KG1 (cell line): Measurements from ENCODE around the gene MARF1.
"Not testable (repeated sequence)": the region's sequence is repeated elsewhere in the genome, so short reads cannot be mapped to it uniquely, and the experiment has no call there.

Experiments used
- DNase-seq: peaks from one replicate; lab custom pipeline; 2025; lab: John Stamatoyannopoulos, UW

MARF1 gene

GRCh38 chr16:15573274-15573895 lies 69.6 kb downstream of the MARF1 start:
- DNase-seq = no peak

DNA sequence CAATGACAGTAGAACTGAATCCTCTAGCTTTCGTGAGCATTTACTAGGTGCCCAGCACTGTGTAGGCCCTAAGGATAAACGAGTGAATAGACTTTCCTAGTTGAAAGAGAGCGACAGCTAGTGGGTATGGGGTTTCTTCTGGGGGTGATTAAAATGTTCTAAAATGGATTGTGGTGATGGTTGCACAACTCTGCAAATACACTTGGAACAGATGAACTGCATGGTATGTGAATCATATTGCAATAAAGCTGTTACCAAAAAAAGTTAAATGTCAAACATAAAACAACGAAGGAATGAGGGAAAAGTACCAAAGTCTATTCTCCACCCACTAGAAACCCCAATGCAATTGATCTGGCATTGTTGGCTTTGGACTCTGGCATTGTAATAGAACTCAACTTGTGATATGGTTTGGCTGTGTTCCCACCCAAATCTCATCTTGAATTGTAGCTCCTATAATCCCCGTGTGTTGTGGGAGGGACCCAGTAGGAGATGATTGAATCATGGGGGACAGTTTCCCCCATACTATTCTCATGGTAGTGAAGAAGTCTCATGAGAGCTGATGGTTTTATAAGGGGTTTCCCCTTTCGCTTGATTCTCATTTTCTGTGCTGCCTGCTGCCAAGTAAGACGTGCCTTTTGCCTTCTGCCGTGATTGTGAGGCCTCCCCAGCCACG lies 70.5 kb downstream of the MARF1 start:
- no peak for DNase-seq

- DNase-seq = no peak
Observed at GRCh38 chr16:15571557-15571956, 71.4 kb downstream of the MARF1 start.

DNA sequence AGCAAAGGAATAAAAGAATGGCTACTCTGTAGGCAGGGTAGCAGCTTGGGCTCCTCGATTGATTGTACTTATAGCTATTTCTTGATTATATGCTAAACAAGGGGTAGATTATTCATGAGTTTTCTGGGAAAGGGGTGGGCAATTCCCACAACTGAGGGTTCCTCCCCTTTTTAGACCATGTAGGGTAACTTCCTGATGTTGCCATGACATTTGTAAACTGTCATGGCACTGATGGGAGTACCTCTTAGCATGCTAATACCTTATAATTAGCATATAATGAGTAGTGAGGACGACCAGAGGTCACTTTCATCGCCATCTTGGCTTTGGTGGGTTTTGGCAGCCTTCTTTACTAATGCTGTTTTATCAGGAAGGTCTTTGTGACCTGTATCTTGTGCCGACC lies 72.3 kb downstream of the MARF1 start:
- DNase-seq = not testable (repeated sequence)

GRCh38 chr16:15567823-15568222 lies 75.1 kb downstream of the MARF1 start:
- no peak for DNase-seq

GRCh38 chr16:15566095-15566494 lies 76.9 kb downstream of the MARF1 start:
- no peak for DNase-seq

- DNase-seq = no peak
Observed at GRCh38 chr16:15564604-15565339, 78.2 kb downstream of the MARF1 start.

GRCh38 chr16:15559176-15559575 lies 83.8 kb downstream of the MARF1 start:
- DNase-seq = no peak

DNA sequence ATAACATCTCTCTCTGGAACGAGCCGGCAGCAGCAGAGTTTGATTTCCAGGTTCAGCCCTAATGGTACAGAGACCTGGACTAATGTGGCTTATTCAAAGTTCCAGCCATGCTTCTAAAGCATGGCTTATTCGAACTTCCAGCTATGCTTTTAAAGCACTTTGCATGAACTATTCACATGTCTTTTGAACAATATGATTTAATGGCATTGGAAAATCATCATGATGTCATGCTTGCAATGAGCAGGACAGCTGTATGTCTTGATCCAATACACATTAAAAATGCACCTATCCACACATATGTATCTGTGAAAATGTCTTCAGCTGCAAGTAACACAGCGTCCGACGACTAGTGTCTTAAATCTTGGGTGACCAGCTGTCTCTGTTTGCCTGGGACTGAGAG lies 85.7 kb downstream of the MARF1 start:
- no peak for DNase-seq

- no peak for DNase-seq
Observed at GRCh38 chr16:15556130-15556529, 86.8 kb downstream of the MARF1 start.

DNA sequence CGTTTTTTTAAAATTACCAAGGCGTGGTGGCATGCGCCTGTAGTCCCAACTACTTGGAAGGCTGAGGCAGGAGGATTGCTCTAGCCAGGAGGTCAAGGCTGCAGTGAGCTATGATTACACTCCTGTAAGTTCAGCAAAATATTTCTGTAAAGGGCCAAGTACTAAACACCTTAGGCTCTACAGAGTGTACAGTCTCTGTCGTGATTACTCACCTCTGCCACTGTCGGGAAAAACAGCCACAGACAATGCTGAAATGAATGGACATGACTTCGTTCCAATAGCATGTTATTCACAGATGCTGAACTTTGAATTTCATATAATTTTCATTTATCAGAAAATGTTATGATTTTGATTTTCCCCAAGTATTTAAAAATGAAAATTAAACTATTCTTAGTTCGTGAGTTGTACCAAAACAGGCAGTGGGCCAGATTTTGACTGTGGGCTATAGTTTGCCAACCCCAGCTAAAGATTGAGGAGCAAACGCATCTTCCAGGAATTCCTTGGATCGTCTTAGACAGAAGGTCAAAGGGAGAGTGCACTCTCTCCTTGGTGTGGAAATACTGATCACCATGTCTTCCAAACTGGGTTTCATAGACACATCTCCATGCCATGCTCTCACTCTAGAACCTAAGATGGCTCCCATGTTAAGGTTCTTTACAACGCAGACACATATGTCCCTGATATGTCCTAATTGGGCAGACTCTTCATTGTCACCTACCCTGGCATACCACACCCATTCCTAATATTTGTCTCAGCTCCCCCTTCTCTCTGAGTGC lies 89.5 kb downstream of the MARF1 start:
- no peak for DNase-seq

DNA sequence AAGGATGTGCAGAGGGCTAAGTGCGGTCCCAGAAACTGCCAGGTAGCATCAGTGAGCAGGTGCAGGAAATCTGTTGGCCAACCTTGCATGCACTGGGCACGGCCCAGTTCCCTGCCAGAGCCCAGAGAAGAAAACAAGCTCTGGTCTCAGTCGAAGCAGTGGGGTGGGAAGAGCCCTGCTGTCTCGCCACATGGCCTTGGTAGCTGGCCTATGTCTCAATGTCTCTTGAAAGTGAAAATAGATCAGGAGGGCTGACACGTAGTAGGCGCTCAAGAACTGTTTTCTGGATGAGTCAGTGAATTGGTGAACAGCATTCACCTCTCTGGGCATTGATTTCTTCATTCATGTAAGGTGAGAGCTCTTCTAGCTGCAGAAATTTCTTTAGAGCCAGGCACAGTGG lies 90.4 kb downstream of the MARF1 start:
- DNase-seq = no peak

GRCh38 chr16:15548482-15548891 lies 94.5 kb downstream of the MARF1 start:
- no peak for DNase-seq

DNA sequence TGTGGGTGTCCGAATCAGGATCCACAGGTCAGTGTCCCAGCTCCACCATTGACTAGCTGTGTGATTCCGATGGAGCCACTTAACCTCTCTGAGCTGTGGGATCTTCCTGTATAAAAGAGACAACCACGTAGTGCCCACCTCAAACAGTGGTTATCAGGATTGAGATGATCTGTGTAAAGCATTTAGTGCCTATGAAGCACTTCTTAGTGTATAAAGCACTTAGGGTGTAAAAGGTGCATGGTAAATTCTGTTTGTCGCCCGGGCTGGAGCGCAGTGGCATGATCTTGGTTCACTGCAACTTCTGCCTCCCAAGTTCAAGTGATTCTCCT lies 95.2 kb downstream of the MARF1 start:
- DNase-seq = no peak

DNA sequence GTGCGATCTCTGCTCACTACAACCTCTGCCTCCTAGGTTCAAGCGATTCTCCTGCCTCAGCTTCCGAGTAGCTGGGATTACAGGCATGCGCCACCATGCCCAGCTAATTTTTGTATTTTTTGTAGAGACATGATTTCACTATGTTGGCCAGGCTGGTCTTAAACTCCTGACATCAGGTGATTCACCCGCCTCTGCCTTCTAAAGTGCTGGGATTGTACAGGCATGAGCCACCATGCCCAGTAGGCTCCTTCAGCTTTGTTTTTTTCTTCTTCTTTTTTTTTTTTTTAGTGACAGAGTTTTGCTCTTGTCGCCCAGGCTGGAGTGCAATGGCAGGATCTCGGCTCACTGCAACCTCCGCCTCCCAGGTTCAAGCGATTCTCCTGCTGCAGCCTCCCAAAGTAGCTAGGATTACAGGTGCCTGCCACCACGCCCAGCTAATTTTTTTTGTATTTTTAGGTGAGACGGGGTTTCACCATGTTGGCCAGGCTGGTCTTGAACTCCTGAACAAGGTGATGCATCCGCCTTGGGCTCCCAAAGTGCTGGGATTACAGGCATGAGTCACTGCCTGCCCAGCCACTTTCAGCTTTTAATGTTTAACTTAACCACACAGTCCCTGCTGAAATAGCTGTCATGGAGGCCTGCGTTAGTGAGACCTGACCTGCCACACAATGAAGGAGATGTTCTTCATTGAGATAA lies 95.7 kb downstream of the MARF1 start:
- not testable (repeated sequence) for DNase-seq

GRCh38 chr16:15545544-15545943 lies 97.4 kb downstream of the MARF1 start:
- no peak for DNase-seq

GRCh38 chr16:15544405-15544804 lies 98.5 kb downstream of the MARF1 start:
- DNase-seq = no peak
